A549 (cell line): ENCODE results near the gene HDHD5.

ENCODE experiments used
- CHD2 ChIP-seq: fragments of 150-350 bp; IDR thresholded peaks from 2 replicates; pipeline ENCODE4 v1.6.1; 2014; ENCODE audit warnings: low read length; ENCODE audit not compliant: partially characterized antibody
- ZNF302 ChIP-seq: fragments of 250-450 bp; sonication (Bioruptor Pico); IDR thresholded peaks from 2 replicates; pipeline ENCODE4 v1.9.0; 2021; ENCODE audit warnings: inconsistent platforms, mild to moderate bottlenecking, moderate library complexity

DNA sequence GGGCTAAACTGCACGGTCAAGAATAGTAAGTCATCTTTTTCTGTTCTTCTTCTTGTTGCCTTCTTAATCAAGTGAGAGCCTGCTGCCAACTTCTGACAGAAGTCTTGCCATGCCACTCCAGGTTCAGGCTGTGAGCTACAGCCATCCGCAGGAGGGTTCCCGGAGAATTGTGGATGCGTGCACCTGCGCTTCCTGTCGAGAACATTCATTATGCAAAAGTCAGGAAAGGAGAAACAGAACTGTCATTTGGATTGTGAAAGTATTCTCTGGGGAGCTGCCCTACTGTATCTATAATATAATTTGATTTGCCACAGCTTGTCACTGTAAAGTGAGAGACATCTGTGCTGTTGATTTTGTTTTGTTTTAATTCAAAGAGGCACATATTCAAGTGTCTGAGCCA lies 62.0 kb downstream of the HDHD5 start:
- TF ChIP-seq ZNF302 (CRISPR knock-in tag): no peak
- no peak for TF ChIP-seq CHD2
